Measurements from ENCODE around the gene SCRN1.
A peak's percentile ranks its signal among the peaks of the same experiment; 100 is the strongest.

The SCRN1 gene

GRCh38 chr7:30022991-30023390, 33.4 kb upstream of the SCRN1 start:
- H3K27ac ChIP-seq (ENCODE audit: low read depth, low read length), result no peak overlapping the region
- no peak overlapping the region for H3K9ac ChIP-seq (ENCODE audit: low read length)
- H2BK12ac ChIP-seq (ENCODE audit: low read length), result no peak overlapping the region
- H3K18ac ChIP-seq (ENCODE audit: low read length), result no peak overlapping the region
- H3K4me2 ChIP-seq (ENCODE audit: low read length), result no peak overlapping the region
- H2AK5ac ChIP-seq (ENCODE audit: low read length), result no peak overlapping the region
- H3K9me3 ChIP-seq (ENCODE audit: insufficient read depth, low read depth, low read length), result no peaks in the 10 kb centered on the region
- no peaks in the 10 kb centered on the region for H3K27me3 ChIP-seq (ENCODE audit: insufficient read depth, low read length)
- H2AFZ ChIP-seq (ENCODE audit: insufficient read depth, low read length, poor library complexity), result no peak overlapping the region
- no peak for DNase-seq
- peaks cover 2% of the 10 kb centered on the region for H3K79me2 ChIP-seq (ENCODE audit: control insufficient read depth, insufficient read depth, low read length, poor library complexity)
- no peak overlapping the region for H3K4ac ChIP-seq (ENCODE audit: low read depth, low read length)
- no peak overlapping the region for H3K14ac ChIP-seq (ENCODE audit: low read length)
- no peak overlapping the region for H3K23ac ChIP-seq (ENCODE audit: low read length)
- H4K8ac ChIP-seq (ENCODE audit: low read depth, low read length), result no peak overlapping the region
- H3K4me1 ChIP-seq (ENCODE audit: control insufficient read depth in 1 of 2, insufficient read depth in 2 of 2, low read length in 2 of 2), result peaks cover 0 to 3% of the 10 kb centered on the region in 2 experiments
- no peak overlapping the region for H3K4me3 ChIP-seq (ENCODE audit: low read depth, low read length)
- H3K36me3 ChIP-seq (ENCODE audit: control insufficient read depth in 1 of 2, insufficient read depth in 2 of 2, low read length in 2 of 2), result peaks cover 3% of the 10 kb centered on the region in 2 experiments
- no peak overlapping the region for H4K12ac ChIP-seq (ENCODE audit: low read depth, low read length)
- no peak overlapping the region for H4K91ac ChIP-seq (ENCODE audit: low read depth, low read length)
- peaks cover 6% of the 10 kb centered on the region for H3K79me1 ChIP-seq (ENCODE audit: low read length)
- H2BK5ac ChIP-seq (ENCODE audit: low read depth, low read length, poor library complexity), result no peak overlapping the region
- no peak overlapping the region for H2BK120ac ChIP-seq (ENCODE audit: insufficient read depth, low read length, poor library complexity)

- Histone ChIP-seq H4K91ac (ENCODE audit: low read depth, low read length) (no peak overlapping the region), H3K27me3 (ENCODE audit: insufficient read depth, low read length) (no peaks in the 10 kb centered on the region), H3K79me1 (ENCODE audit: low read length) (no peaks in the 10 kb centered on the region), H3K4me1 (ENCODE audit: control insufficient read depth in 1 of 2, insufficient read depth in 2 of 2, low read length in 2 of 2) (peaks cover 0 to 3% of the 10 kb centered on the region in 2 experiments), H3K18ac (ENCODE audit: low read length) (no peak overlapping the region), H3K9me3 (ENCODE audit: insufficient read depth, low read depth, low read length) (no peaks in the 10 kb centered on the region), H3K36me3 (ENCODE audit: control insufficient read depth in 1 of 2, insufficient read depth in 2 of 2, low read length in 2 of 2) (peaks cover 10 to 11% of the 10 kb centered on the region in 2 experiments), H2BK5ac (ENCODE audit: low read depth, low read length, poor library complexity) (no peak overlapping the region), H2AK5ac (ENCODE audit: low read length) (no peak overlapping the region), H3K9ac (ENCODE audit: low read length) (no peak overlapping the region), H3K14ac (ENCODE audit: low read length) (no peak overlapping the region), H3K4me2 (ENCODE audit: low read length) (no peak overlapping the region), H3K79me2 (ENCODE audit: control insufficient read depth, insufficient read depth, low read length, poor library complexity) (no peaks in the 10 kb centered on the region), H2AFZ (ENCODE audit: insufficient read depth, low read length, poor library complexity) (no peak overlapping the region), H3K27ac (ENCODE audit: low read depth, low read length) (no peak overlapping the region), H3K4ac (ENCODE audit: low read depth, low read length) (no peak overlapping the region), H4K8ac (ENCODE audit: low read depth, low read length) (no peak overlapping the region), H3K23ac (ENCODE audit: low read length) (no peak overlapping the region), H2BK120ac (ENCODE audit: insufficient read depth, low read length, poor library complexity) (no peak overlapping the region), H2BK12ac (ENCODE audit: low read length) (no peak overlapping the region), H4K12ac (ENCODE audit: low read depth, low read length) (no peak overlapping the region), H3K4me3 (ENCODE audit: low read depth, low read length) (no peak overlapping the region)
- WGBS (ENCODE audit: extremely low coverage, insufficient coverage, insufficient read length), result no CpG with 5 or more reads among the region's 1 CpG
- no peak for DNase-seq
Observed at GRCh38 chr7:30020535-30020934, 30.9 kb upstream of the SCRN1 start.

GRCh38 chr7:30019960-30020359, 30.4 kb upstream of the SCRN1 start:
- Histone ChIP-seq H3K27me3 (ENCODE audit: insufficient read depth, low read length) (no peaks in the 10 kb centered on the region), H3K18ac (ENCODE audit: low read length) (no peak overlapping the region), H3K14ac (ENCODE audit: low read length) (no peak overlapping the region), H3K36me3 (ENCODE audit: control insufficient read depth in 1 of 2, insufficient read depth in 2 of 2, low read length in 2 of 2) (peaks cover 12% of the 10 kb centered on the region in 2 experiments), H4K91ac (ENCODE audit: low read depth, low read length) (no peak overlapping the region), H4K8ac (ENCODE audit: low read depth, low read length) (no peak overlapping the region), H4K12ac (ENCODE audit: low read depth, low read length) (no peak overlapping the region), H2BK120ac (ENCODE audit: insufficient read depth, low read length, poor library complexity) (no peak overlapping the region), H3K4me2 (ENCODE audit: low read length) (no peak overlapping the region), H3K23ac (ENCODE audit: low read length) (no peak overlapping the region), H2BK5ac (ENCODE audit: low read depth, low read length, poor library complexity) (no peak overlapping the region), H3K9ac (ENCODE audit: low read length) (no peak overlapping the region), H3K27ac (ENCODE audit: low read depth, low read length) (no peak overlapping the region), H2AK5ac (ENCODE audit: low read length) (no peak overlapping the region), H3K4me1 (ENCODE audit: control insufficient read depth in 1 of 2, insufficient read depth in 2 of 2, low read length in 2 of 2) (peaks cover 0 to 1% of the 10 kb centered on the region in 2 experiments), H3K79me1 (ENCODE audit: low read length) (no peaks in the 10 kb centered on the region), H3K4me3 (ENCODE audit: low read depth, low read length) (no peak overlapping the region), H2BK12ac (ENCODE audit: low read length) (no peak overlapping the region), H3K9me3 (ENCODE audit: insufficient read depth, low read depth, low read length) (no peaks in the 10 kb centered on the region), H3K79me2 (ENCODE audit: control insufficient read depth, insufficient read depth, low read length, poor library complexity) (no peaks in the 10 kb centered on the region), H3K4ac (ENCODE audit: low read depth, low read length) (no peak overlapping the region), H2AFZ (ENCODE audit: insufficient read depth, low read length, poor library complexity) (no peak overlapping the region)
- peak in 1 of 2 donors; percentile 52 for DNase-seq
- WGBS (ENCODE audit: extremely low coverage, insufficient coverage, insufficient read length), result no CpG with 5 or more reads among the region's 1 CpG

- Histone ChIP-seq H3K9me3 (ENCODE audit: insufficient read depth, low read depth, low read length) (no peaks in the 10 kb centered on the region), H2AK5ac (ENCODE audit: low read length) (no peak overlapping the region), H3K4me1 (ENCODE audit: control insufficient read depth in 1 of 2, insufficient read depth in 2 of 2, low read length in 2 of 2) (peaks cover 0 to 1% of the 10 kb centered on the region in 2 experiments), H2BK5ac (ENCODE audit: low read depth, low read length, poor library complexity) (no peak overlapping the region), H3K18ac (ENCODE audit: low read length) (no peak overlapping the region), H3K14ac (ENCODE audit: low read length) (no peak overlapping the region), H2AFZ (ENCODE audit: insufficient read depth, low read length, poor library complexity) (no peak overlapping the region), H3K27ac (ENCODE audit: low read depth, low read length) (no peak overlapping the region), H3K4me3 (ENCODE audit: low read depth, low read length) (no peak overlapping the region), H3K4me2 (ENCODE audit: low read length) (no peak overlapping the region), H3K36me3 (ENCODE audit: control insufficient read depth in 1 of 2, insufficient read depth in 2 of 2, low read length in 2 of 2) (peaks cover 13% of the 10 kb centered on the region in 2 experiments), H3K27me3 (ENCODE audit: insufficient read depth, low read length) (no peaks in the 10 kb centered on the region), H4K8ac (ENCODE audit: low read depth, low read length) (no peak overlapping the region), H2BK12ac (ENCODE audit: low read length) (no peak overlapping the region), H4K91ac (ENCODE audit: low read depth, low read length) (no peak overlapping the region), H3K79me2 (ENCODE audit: control insufficient read depth, insufficient read depth, low read length, poor library complexity) (no peaks in the 10 kb centered on the region), H3K4ac (ENCODE audit: low read depth, low read length) (no peak overlapping the region), H3K9ac (ENCODE audit: low read length) (no peak overlapping the region), H3K79me1 (ENCODE audit: low read length) (no peaks in the 10 kb centered on the region), H2BK120ac (ENCODE audit: insufficient read depth, low read length, poor library complexity) (no peak overlapping the region), H3K23ac (ENCODE audit: low read length) (no peak overlapping the region), H4K12ac (ENCODE audit: low read depth, low read length) (no peak overlapping the region)
- no CpG with 5 or more reads among the region's 1 CpG for WGBS (ENCODE audit: extremely low coverage, insufficient coverage, insufficient read length)
- no peak for DNase-seq
Observed at GRCh38 chr7:30019387-30019786, 29.8 kb upstream of the SCRN1 start.

Measured in trophoblast cell (in vitro differentiated cells and primary cell).